Neural progenitor cell (in vitro differentiated cells): ENCODE data around the gene HAS3. TPM values are rescaled to one million over a fixed set of nuclear protein-coding genes. Genes with fewer than 3 reads are reported as not detected.
"Not testable (repeated sequence)": the region's sequence is repeated elsewhere in the genome, so short reads cannot be mapped to it uniquely, and the experiment has no call there.

Experiments used
- DNase-seq: peaks from one replicate; pipeline ENCODE4 v3.0.0-alpha.2; 2016; ENCODE audit warnings: low spot score
- H2AFZ ChIP-seq: fragments of 200-600 bp; sonication (generic); replicated peaks from 2 replicates; pipeline ENCODE4 v1.6.1; 2016; ENCODE audit warnings: antibody characterized with exemption
- H3F3A ChIP-seq: fragments of 200-600 bp; sonication (generic); 2 replicates; pipeline ENCODE4 v1.6.1; 2016; ENCODE audit warnings: antibody characterized with exemption, low read depth
- H3K27ac ChIP-seq: fragments of 200-600 bp; sonication (generic); 2 replicates; pipeline ENCODE4 v1.5.1; 2016; ENCODE audit warnings: mild to moderate bottlenecking
- H3K27me3 ChIP-seq: fragments of 200-600 bp; sonication (generic); 2 replicates; pipeline ENCODE4 v1.6.1; 2016; ENCODE audit warnings: mild to moderate bottlenecking, moderate library complexity
- H3K36me3 ChIP-seq: fragments of 200-600 bp; sonication (generic); 2 replicates; pipeline ENCODE4 v1.5.1; 2016
- H3K4me1 ChIP-seq: fragments of 200-600 bp; sonication (generic); 2 replicates; pipeline ENCODE4 v1.6.1; 2016; ENCODE audit warnings: mixed run types
- H3K4me2 ChIP-seq: fragments of 200-600 bp; sonication (generic); 2 replicates; pipeline ENCODE4 v1.6.1; 2016
- H3K4me3 ChIP-seq: fragments of 200-600 bp; sonication (generic); 2 replicates; pipeline ENCODE4 v1.5.1; 2016
- H3K79me2 ChIP-seq: fragments of 200-600 bp; sonication (generic); 2 replicates; pipeline ENCODE4 v1.6.1; 2016; ENCODE audit warnings: low read depth
- H3K9ac ChIP-seq: fragments of 200-600 bp; sonication (generic); 2 replicates; pipeline ENCODE4 v1.6.1; 2016
- H3K9me3 ChIP-seq: fragments of 200-600 bp; sonication (generic); 2 replicates; pipeline ENCODE4 v1.5.1; 2016; ENCODE audit warnings: low read depth
- H4K20me1 ChIP-seq: fragments of 200-600 bp; sonication (generic); 2 replicates; pipeline ENCODE4 v1.6.1; 2016; ENCODE audit warnings: low read depth
- H3K27ac Mint-ChIP-seq: 3 replicates; pipeline ENCODE4 v1.8.0; 2021; ENCODE audit warnings: mixed read lengths
- H3K27me3 Mint-ChIP-seq: 2 replicates; pipeline ENCODE4 v1.8.0; 2022; ENCODE audit warnings: low read depth, mild to moderate bottlenecking, inconsistent platforms, moderate library complexity, mixed read lengths; ENCODE audit not compliant: insufficient read depth
- H3K36me3 Mint-ChIP-seq: 3 replicates; pipeline ENCODE4 v1.8.0; 2021; ENCODE audit warnings: mixed read lengths
- H3K4me1 Mint-ChIP-seq: 3 replicates; pipeline ENCODE4 v1.8.0; 2021; ENCODE audit warnings: mixed read lengths
- H3K4me3 Mint-ChIP-seq: 3 replicates; pipeline ENCODE4 v1.8.0; 2021; ENCODE audit warnings: mild to moderate bottlenecking, moderate library complexity, mixed read lengths
- H3K9me3 Mint-ChIP-seq: 3 replicates; pipeline ENCODE4 v1.8.0; 2020; ENCODE audit warnings: mixed read lengths
- CTCF ChIP-seq: fragments of 200-600 bp; sonication (generic); IDR thresholded peaks from 2 replicates; pipeline ENCODE4 v1.5.1; 2017; ENCODE audit warnings: antibody characterized with exemption, mild to moderate bottlenecking
- EZH2 ChIP-seq: fragments of 200-600 bp; sonication (generic); IDR thresholded peaks from 2 replicates; pipeline ENCODE4 v1.6.1; 2017; ENCODE audit warnings: antibody characterized with exemption, mild to moderate bottlenecking, moderate library complexity
- EZH2phosphoT487 ChIP-seq: fragments of 200-600 bp; sonication (generic); IDR thresholded peaks from 2 replicates; pipeline ENCODE4 v1.6.1; 2017; ENCODE audit warnings: antibody characterized with exemption
- total RNA-seq: library from RNA; depleted of rRNA; stranded (reverse); fragments of >200 nt; gene quantifications from 2 replicates; pipeline ENCODE4 v1.2.3, GENCODE V29; 2015; ENCODE audit warnings: low replicate concordance

HAS3 gene
- total RNA-seq, 1 donor from 2014 or later = 2.5 TPM

DNA sequence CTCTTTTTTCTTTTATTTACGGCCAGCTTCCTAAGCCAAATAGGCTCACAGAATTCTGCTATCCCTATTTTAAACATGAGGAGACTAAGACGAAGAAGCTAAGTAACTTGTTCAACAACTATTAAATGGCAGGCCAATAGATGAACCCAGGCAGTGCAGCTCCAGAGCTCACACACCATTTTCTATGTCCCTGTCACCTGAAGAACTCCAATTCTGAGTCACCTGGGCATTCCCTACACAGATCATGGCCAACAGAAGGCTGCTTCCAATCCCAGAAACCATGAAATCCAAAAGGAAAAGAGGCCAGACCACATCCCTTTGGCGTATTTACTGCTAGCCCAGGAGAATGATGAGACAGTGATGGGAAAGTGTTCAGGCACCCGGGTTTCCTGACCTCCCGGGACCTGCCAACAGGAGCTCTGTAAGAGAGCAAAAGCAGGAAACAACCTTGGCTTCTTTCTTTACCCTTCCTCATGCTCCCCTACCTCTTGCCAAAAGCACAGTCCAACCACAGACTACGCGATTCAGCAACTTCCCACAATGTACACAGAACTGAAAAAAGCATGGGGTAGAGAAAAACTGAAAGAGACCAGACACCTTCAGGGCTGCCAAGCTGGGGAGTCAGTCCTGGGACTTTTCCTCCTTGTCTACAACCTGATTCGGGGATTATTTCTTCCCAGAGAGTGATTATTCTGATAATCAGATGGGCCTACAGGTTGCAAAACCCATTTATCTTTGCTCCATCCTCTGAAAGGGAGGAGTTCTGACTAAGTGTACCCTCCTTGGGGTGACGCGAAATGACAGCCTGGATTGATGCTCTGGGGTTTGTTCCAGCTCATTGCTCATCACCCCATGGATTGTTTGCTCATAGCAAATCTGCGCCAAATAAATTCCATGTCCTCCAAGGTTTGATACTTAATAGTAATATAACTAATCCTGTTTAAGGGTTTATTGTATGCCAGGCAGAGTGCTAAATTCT lies 47.8 kb upstream of the HAS3 start:
- Mint-ChIP-seq H3K27ac (peak overlapping the region; percentile 27), H3K9me3 (no peaks in the 10 kb centered on the region), H3K27me3 (peaks cover 2% of the 10 kb centered on the region), H3K4me1 (peaks cover 7% of the 10 kb centered on the region), H3K4me3 (no peak overlapping the region), H3K36me3 (no peaks in the 10 kb centered on the region)
- Histone ChIP-seq H3K4me3 (no peak overlapping the region), H3K79me2 (no peaks in the 10 kb centered on the region), H3K4me2 (no peak overlapping the region), H3K36me3 (no peaks in the 10 kb centered on the region), H3K4me1 (no peaks in the 10 kb centered on the region), H4K20me1 (no peaks in the 10 kb centered on the region), H3F3A (no peaks in the 10 kb centered on the region), H2AFZ (no peak overlapping the region), H3K9me3 (no peaks in the 10 kb centered on the region), H3K27me3 (no peaks in the 10 kb centered on the region), H3K9ac (no peak overlapping the region), H3K27ac (no peak overlapping the region)
- TF ChIP-seq EZH2 = no peak
- no peak for TF ChIP-seq EZH2phosphoT487
- no peak for TF ChIP-seq CTCF
- no peak for DNase-seq

DNA sequence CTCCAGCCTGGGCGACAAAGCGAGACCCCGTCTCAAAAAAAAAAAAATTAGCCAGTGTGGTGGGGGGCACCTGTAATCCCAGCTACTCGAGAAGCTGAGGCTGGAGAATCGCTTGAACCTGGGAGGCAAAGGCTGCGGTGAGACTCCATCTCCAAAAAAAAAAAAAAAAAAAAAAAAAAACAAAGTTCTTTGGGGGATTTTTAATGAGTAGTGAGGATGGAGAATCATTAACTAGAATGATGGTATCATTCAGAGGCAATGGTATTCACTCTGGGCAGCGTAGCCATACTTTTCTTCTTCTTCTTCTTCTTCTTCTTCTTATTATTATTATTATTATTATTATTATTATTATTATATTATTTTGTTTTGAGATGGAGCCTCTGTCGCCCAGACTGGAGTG lies 42.0 kb upstream of the HAS3 start:
- H3K27me3 ChIP-seq, H4K20me1 ChIP-seq, DNase-seq, H3K4me2 ChIP-seq, H3K9me3 ChIP-seq, H2AFZ ChIP-seq, H3K4me3 Mint-ChIP-seq, H3K9ac ChIP-seq, H3K27ac ChIP-seq, H3K27me3 Mint-ChIP-seq, H3K27ac Mint-ChIP-seq, H3K9me3 Mint-ChIP-seq, H3K36me3 Mint-ChIP-seq, H3K79me2 ChIP-seq, H3K36me3 ChIP-seq, H3K4me3 ChIP-seq: not testable (repeated sequence)
- peaks cover 21% of the 10 kb centered on the region for H3F3A ChIP-seq
- peaks cover 29% of the 10 kb centered on the region for H3K4me1 ChIP-seq
- peaks cover 24% of the 10 kb centered on the region for H3K4me1 Mint-ChIP-seq

DNA sequence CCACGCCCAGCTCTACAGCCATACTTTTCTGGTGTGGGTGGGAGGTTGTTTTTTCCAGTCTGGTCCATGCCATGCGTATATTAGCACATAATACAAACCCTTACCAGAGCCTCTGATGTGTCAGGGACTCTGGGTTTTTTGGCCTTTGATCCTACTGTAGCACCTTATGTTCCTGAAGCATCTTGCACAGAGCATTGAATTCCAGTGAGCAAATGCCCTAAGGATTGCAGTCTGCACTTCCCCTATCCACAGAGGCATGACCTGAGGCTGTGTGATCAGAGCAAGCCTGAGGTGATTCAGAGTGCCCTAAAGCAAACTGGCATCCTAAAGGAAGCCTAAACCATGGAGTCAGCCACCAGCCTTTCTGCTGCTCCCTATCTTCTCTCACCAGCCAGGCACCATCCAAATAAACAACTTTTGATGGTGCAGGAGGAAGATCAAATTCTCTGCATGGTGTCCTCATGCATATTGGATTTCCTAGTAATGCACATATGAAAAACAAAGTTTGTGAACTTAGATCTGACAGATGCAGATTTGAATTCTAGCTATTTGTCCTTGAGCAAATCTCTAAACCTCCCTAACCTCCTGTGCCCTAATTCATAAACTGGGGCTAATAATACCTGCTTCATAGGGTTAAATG lies 41.2 kb upstream of the HAS3 start:
- Mint-ChIP-seq H3K4me1 (peaks cover 24% of the 10 kb centered on the region), H3K9me3 (no peaks in the 10 kb centered on the region), H3K27ac (no peak overlapping the region), H3K4me3 (no peak overlapping the region), H3K27me3 (peaks cover 2% of the 10 kb centered on the region), H3K36me3 (no peaks in the 10 kb centered on the region)
- no peak overlapping the region for H3K4me3 ChIP-seq
- DNase-seq = no peak
- H3K27me3 ChIP-seq = no peaks in the 10 kb centered on the region
- no peaks in the 10 kb centered on the region for H3K79me2 ChIP-seq
- H3K4me1 ChIP-seq = peaks cover 29% of the 10 kb centered on the region
- peak overlapping the region; percentile 46 for H3K4me2 ChIP-seq
- no peaks in the 10 kb centered on the region for H3K36me3 ChIP-seq
- TF ChIP-seq EZH2phosphoT487 (no peak), EZH2 (no peak), CTCF (no peak)
- H3K9ac ChIP-seq = no peak overlapping the region
- peaks cover 24% of the 10 kb centered on the region for H3F3A ChIP-seq
- H3K9me3 ChIP-seq = no peaks in the 10 kb centered on the region
- no peaks in the 10 kb centered on the region for H4K20me1 ChIP-seq
- H3K27ac ChIP-seq = no peak overlapping the region
- no peak overlapping the region for H2AFZ ChIP-seq
